ENCODE data around the gene CD2. TPM values are rescaled to one million over a fixed set of nuclear protein-coding genes. Genes with fewer than 3 reads are reported as not detected.

The CD2 gene
- total and polyA plus RNA-seq, 2 of the 8 experiments (the other 6 are each of a cell fraction or from before 2014, with no cell fraction given), result not detected

- no peak overlapping the region for H4K91ac ChIP-seq (replicated peaks; ENCODE audit: insufficient read length, low read length)
- H4K8ac ChIP-seq (ENCODE audit: extremely low read depth, insufficient read depth, low read length), result no peak overlapping the region
- H3K36me3 ChIP-seq (ENCODE audit: control insufficient read depth in 2 of 4, insufficient read depth in 4 of 4, low read length in 3 of 4), result no peaks in the 10 kb centered on the region
- no peak overlapping the region for H3K4me3 ChIP-seq (ENCODE audit: extremely low read depth in 1 of 4, insufficient read depth in 2 of 4, low read depth in 3 of 4, low read length in 4 of 4)
- H3K79me2 ChIP-seq (ENCODE audit: control insufficient read depth in 1 of 2, insufficient read depth in 2 of 2, low read length in 2 of 2), result no peaks in the 10 kb centered on the region
- no peaks in the 10 kb centered on the region for H3K27me3 ChIP-seq (replicated peaks in 1 of 4; ENCODE audit: control insufficient read depth in 3 of 4, extremely low read depth in 1 of 4, insufficient read depth in 3 of 4, low read length in 3 of 4)
- 91% methylated on average over 6 of the region's 6 CpGs; no CpG with 5 or more reads in 1 of the 2 experiments for WGBS, 2 experiments (ENCODE audit: extremely low coverage in 1 of 2, insufficient coverage in 1 of 2, insufficient read length in 1 of 2, insufficient replicate concordance in 2 of 2, low coverage in 1 of 2, low lambda C conversion rate in 2 of 2, missing lambda C conversion rate in 1 of 2)
- no peaks in the 10 kb centered on the region for H4K20me1 ChIP-seq (replicated peaks in 1 of 2; ENCODE audit: control insufficient read depth in 1 of 2, insufficient read depth in 2 of 2, low read length in 2 of 2)
- H3K56ac ChIP-seq (replicated peaks; ENCODE audit: insufficient read length, low read depth, low read length), result no peak overlapping the region
- no peak overlapping the region for H2BK120ac ChIP-seq (replicated peaks; ENCODE audit: low read depth, low read length)
- no peak overlapping the region for H2BK5ac ChIP-seq (ENCODE audit: low read depth, low read length)
- H3K23me2 ChIP-seq (ENCODE audit: low read depth, low read length), result no peaks in the 10 kb centered on the region
- no peaks in the 10 kb centered on the region for H3K79me1 ChIP-seq (ENCODE audit: low read depth, low read length)
- no peak overlapping the region for H3K14ac ChIP-seq (ENCODE audit: insufficient read length)
- no peak overlapping the region for H2BK12ac ChIP-seq (ENCODE audit: low read depth, low read length)
- H2AK5ac ChIP-seq (ENCODE audit: low read depth, low read length), result no peak overlapping the region
- ChIA-PET POLR2A (ENCODE audit: partially characterized antibody) (no interaction called here), CTCF (ENCODE audit: partially characterized antibody) (interaction anchor here (2.2 kb wide), 1 partner anchor 56 kb away, joined by 6 read pairs; no protein-coding TSS in a partner anchor)
- no peak overlapping the region for H3K23ac ChIP-seq (ENCODE audit: insufficient read length)
- DNase-seq (ENCODE audit: low read depth in 1 of 2, low spot score in 2 of 2), result no peak
- no peak overlapping the region for H2BK15ac ChIP-seq (ENCODE audit: low read length)
- H3K4ac ChIP-seq (replicated peaks; ENCODE audit: insufficient read length, low read depth, low read length), result no peak overlapping the region
- H3K18ac ChIP-seq (ENCODE audit: extremely low read depth, low read length), result no peak overlapping the region
- H2AFZ ChIP-seq (ENCODE audit: low read length), result no peak overlapping the region
- no peaks in the 10 kb centered on the region for H3K4me1 ChIP-seq (replicated peaks in 1 of 4; ENCODE audit: control insufficient read depth in 3 of 4, insufficient read depth in 4 of 4, low read length in 3 of 4)
- no peak overlapping the region for H3K27ac ChIP-seq (ENCODE audit: low read depth, low read length)
- no peak for FAIRE-seq
- H3K4me2 ChIP-seq (ENCODE audit: insufficient read depth in 1 of 2, low read depth in 2 of 2, low read length in 2 of 2), result no peak overlapping the region
- H2BK20ac ChIP-seq (ENCODE audit: low read length), result no peak overlapping the region
- no peak overlapping the region for H3K9ac ChIP-seq (replicated peaks in 1 of 4; ENCODE audit: extremely low read depth in 1 of 4, low read depth in 3 of 4, low read length in 3 of 4)
- H4K5ac ChIP-seq (ENCODE audit: insufficient read length, low read depth, low read length), result no peak overlapping the region
- H3K9me3 ChIP-seq (ENCODE audit: insufficient read depth in 2 of 2, low read depth in 1 of 2, low read length in 1 of 2), result no peaks in the 10 kb centered on the region
- no peak for TF ChIP-seq EZH2 (IDR thresholded peaks at IDR 0.05; ENCODE audit: low read depth, low read length, severe bottlenecking)
- TF ChIP-seq SP1 (IDR thresholded peaks at IDR 0.05; ENCODE audit: low read depth, low read length), result no peak
- TF ChIP-seq TAF7 (optimal IDR thresholded peaks at IDR 0.05; ENCODE audit: borderline replicate concordance, low read depth, low read length), result no peak
- TF ChIP-seq USF2 (IDR thresholded peaks at IDR 0.05; ENCODE audit: low read length), result no peak
- no peak for TF ChIP-seq SAP30 (IDR thresholded peaks at IDR 0.05; ENCODE audit: insufficient read depth, insufficient replicate concordance, low read length)
- no peak for TF ChIP-seq RBBP5 (IDR thresholded peaks at IDR 0.05; ENCODE audit: borderline replicate concordance, low read depth, low read length)
- TF ChIP-seq, protein P1, sequence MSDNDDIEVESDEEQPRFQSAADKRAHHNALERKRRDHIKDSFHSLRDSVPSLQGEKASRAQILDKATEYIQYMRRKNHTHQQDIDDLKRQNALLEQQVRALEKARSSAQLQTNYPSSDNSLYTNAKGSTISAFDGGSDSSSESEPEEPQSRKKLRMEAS (IDR thresholded peaks at IDR 0.05), result no peak
- TF ChIP-seq JUND (IDR thresholded peaks at IDR 0.05; ENCODE audit: low read length), result no peak
- no peak for TF ChIP-seq HDAC2 (IDR thresholded peaks at IDR 0.05; ENCODE audit: borderline replicate concordance in 1 of 2, low read depth in 2 of 2, low read length in 2 of 2)
- TF ChIP-seq EGR1 (IDR thresholded peaks at IDR 0.05; ENCODE audit: borderline replicate concordance, low read depth, low read length), result no peak
- TF ChIP-seq TEAD4 (IDR thresholded peaks at IDR 0.05; ENCODE audit: low read depth, low read length), result no peak
- no peak for TF ChIP-seq KDM5A (IDR thresholded peaks at IDR 0.05; ENCODE audit: low read length)
- no peak for TF ChIP-seq SP4 (IDR thresholded peaks at IDR 0.05; ENCODE audit: low read length)
These were observed 26.8 kb downstream of the CD2 start for GRCh38 chr1:116781034-116781433.

Data from H1 (cell line).